ENCODE results near the gene PDZD2.

The PDZD2 gene

GRCh38 chr5:32155211-32155610 lies 516.3 kb downstream of the PDZD2 start:
- DNase-seq: no peak

DNA sequence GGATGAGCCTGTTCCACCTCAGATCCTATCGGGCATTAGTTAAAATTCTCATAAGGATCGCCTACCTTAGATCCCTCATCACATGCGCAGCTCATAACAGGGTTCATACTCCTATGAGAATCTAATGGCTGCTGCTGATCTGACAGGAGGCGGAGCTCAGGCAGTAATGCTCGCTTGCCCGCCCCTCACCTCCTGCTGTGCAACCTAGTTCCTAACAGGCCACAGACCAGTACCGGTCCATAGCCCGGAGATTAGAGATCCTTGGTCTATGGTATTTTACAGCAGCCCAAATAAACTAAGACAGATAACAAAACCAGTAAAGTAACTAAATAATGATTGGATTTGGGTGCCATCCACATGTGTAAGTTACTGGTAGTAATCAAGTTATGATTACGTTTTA lies 517.7 kb downstream of the PDZD2 start:
- DNase-seq: no peak

DNA sequence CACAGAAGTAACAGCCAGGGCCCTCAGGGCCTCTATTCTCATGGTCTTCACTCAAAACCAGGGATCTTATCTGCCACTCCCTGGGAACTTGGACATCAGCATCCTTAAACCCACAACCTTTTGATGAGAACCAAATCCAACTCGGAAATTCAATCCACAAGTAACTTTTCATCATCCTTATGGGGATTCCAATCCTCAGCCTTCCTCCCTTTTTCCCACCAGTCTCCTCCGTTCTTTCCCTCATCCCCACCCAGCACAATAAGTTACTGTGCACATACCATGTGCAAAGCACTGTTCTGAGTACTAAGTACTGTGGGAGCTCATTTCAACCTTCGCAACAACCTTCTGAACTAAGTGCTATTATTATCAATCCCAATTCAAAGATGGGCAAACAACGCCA lies 518.1 kb downstream of the PDZD2 start:
- DNase-seq: no peak

DNA sequence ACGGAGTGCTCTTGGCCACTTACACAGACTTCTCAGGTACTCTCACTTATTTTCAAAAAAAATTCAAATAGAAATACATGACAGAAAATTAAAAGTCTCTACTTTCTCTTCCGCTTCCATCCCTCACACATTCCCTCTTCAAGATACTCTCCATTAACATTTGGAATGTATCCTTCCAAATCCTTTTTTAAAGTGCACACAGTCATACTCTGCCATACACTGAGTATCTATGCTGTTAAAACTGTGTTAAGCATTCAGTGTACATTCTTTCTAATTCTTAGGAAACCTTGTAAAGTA lies 519.7 kb downstream of the PDZD2 start:
- DNase-seq: no peak

DNA sequence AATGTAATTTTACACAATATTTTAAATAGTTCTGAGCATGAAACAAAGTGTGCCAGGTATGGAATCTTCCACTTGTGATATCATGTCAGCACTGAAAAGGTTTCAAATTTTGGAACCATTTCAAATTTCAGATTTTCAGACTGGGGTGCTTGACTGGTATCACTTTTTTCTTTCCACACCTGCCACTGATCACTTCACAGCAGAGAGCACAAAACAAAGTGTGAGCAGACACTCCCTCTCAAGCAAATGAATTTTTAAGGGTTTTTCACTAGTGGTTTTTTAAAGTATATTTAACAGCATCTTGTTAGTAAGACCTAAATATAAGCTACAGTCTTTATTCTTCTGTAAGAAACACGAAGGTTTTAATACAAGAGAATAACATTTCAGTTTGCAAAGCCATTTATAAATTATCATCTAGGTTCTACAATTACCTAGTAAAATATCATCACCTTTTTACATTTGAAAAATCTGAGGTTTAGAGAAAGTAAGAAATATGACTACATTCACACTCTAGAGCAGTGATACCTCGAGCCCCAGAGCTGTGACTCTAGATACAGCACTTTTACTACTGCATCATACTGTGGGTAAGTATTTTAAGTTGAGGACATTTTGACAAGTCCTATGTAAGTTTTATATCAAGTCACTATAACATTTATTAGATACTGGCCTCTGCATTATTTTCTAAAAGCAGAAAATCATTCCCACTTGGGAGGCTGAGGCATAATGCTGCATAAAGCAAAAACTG lies 520.6 kb downstream of the PDZD2 start:
- DNase-seq: no peak

GRCh38 chr5:32160228-32160627 lies 521.3 kb downstream of the PDZD2 start:
- no peak for DNase-seq

All from NCI-H226 (cell line).